ENCODE measurements around the gene PCCB.

The PCCB gene

DNA sequence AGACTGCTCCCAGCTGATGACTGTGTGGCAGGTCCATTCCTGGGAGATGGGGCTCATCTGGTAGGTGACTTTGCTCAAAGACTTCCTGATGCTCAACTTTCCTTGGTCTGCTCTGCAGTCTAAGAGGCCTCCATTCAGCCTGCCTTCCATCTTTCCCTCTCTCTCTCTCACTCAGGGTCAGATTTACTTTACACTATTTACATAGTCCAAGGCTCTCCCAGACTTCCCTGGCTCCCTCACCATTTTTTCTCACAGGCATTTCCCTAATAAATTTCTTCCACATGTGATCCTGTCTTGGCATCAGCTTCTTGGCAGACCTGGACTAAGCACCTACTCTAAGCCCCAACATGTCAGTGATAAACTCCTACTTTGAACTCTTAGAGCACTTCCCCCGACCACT lies 13.0 kb upstream of the PCCB start (continued):
- TF ChIP-seq, protein P1, sequence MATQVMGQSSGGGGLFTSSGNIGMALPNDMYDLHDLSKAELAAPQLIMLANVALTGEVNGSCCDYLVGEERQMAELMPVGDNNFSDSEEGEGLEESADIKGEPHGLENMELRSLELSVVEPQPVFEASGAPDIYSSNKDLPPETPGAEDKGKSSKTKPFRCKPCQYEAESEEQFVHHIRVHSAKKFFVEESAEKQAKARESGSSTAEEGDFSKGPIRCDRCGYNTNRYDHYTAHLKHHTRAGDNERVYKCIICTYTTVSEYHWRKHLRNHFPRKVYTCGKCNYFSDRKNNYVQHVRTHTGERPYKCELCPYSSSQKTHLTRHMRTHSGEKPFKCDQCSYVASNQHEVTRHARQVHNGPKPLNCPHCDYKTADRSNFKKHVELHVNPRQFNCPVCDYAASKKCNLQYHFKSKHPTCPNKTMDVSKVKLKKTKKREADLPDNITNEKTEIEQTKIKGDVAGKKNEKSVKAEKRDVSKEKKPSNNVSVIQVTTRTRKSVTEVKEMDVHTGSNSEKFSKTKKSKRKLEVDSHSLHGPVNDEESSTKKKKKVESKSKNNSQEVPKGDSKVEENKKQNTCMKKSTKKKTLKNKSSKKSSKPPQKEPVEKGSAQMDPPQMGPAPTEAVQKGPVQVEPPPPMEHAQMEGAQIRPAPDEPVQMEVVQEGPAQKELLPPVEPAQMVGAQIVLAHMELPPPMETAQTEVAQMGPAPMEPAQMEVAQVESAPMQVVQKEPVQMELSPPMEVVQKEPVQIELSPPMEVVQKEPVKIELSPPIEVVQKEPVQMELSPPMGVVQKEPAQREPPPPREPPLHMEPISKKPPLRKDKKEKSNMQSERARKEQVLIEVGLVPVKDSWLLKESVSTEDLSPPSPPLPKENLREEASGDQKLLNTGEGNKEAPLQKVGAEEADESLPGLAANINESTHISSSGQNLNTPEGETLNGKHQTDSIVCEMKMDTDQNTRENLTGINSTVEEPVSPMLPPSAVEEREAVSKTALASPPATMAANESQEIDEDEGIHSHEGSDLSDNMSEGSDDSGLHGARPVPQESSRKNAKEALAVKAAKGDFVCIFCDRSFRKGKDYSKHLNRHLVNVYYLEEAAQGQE (tag by site-specific recombination; IDR thresholded peaks at IDR 0.05) = no peak
- TF ChIP-seq KLF9 (tag by site-specific recombination; IDR thresholded peaks at IDR 0.05; ENCODE audit: low read depth) (no peak), ZBTB17 (tag by site-specific recombination; IDR thresholded peaks at IDR 0.05) (no peak), EGR2 (tag by site-specific recombination; IDR thresholded peaks at IDR 0.05; ENCODE audit: low read depth) (no peak), ZNF558 (tag by site-specific recombination; IDR thresholded peaks at IDR 0.05) (no peak), KLF10 (tag by site-specific recombination; IDR thresholded peaks at IDR 0.05) (no peak), ZNF2 (tag by site-specific recombination; IDR thresholded peaks at IDR 0.05) (no peak), SP2 (tag by site-specific recombination; IDR thresholded peaks at IDR 0.05) (no peak)

DNA sequence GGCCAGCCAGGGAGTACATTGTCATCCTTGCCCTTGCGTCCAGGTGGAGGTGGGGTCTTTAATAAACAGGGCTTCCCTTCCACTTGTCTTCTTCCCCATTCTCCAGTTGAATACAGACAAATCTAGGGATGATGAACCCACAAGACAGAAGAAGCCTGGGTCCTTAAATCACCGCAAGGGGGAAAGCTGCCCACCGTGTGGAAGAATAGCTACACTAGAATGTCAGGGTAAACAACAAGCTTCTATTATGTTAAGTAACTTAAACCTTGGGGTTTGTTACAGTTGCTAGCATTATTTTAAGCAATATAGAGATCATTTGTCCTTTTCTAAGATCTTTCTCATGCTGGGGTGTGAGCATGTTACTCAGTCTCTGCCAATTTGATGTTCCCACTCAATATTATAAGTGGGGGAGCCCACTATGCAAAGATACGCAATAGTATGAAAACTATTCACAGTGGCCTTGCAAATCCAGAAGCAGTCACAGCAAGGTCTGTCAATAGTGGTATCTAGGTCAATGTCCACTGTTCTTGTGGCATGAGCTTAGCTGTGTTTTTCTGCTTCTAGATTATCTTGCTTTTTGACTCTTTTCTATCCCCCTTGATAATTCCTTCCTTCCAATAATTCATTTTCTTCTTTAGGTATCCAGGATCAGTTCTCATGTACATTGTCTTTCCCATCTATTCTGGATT lies 12.0 kb upstream of the PCCB start:
- POLR2A ChIA-PET = no interaction called here
- Histone ChIP-seq H3K36me3 (ENCODE audit: control insufficient read depth in 2 of 2, insufficient read depth in 1 of 2, low read length in 2 of 2) (no peaks in the 10 kb centered on the region), H3K27ac (ENCODE audit: extremely low read depth, low read depth, low read length) (no peak overlapping the region), H3K4me3 (ENCODE audit: low read depth, low read length) (no peak overlapping the region), H3K9me3 (ENCODE audit: control insufficient read depth, insufficient read depth, low read depth, low read length) (no peaks in the 10 kb centered on the region), H3K4me1 (ENCODE audit: control insufficient read depth, insufficient read depth, low read length) (no peaks in the 10 kb centered on the region)
- CTCF ChIA-PET = no interaction called here
- TF ChIP-seq ZNF202 (tag by site-specific recombination; IDR thresholded peaks at IDR 0.05; ENCODE audit: borderline replicate concordance) (no peak), ZNF571 (tag by site-specific recombination; IDR thresholded peaks at IDR 0.05) (no peak), ZNF561 (tag by site-specific recombination; IDR thresholded peaks at IDR 0.05; ENCODE audit: borderline replicate concordance) (no peak), ZBTB48 (tag by site-specific recombination; IDR thresholded peaks at IDR 0.05) (no peak)
- TF ChIP-seq, protein P2, sequence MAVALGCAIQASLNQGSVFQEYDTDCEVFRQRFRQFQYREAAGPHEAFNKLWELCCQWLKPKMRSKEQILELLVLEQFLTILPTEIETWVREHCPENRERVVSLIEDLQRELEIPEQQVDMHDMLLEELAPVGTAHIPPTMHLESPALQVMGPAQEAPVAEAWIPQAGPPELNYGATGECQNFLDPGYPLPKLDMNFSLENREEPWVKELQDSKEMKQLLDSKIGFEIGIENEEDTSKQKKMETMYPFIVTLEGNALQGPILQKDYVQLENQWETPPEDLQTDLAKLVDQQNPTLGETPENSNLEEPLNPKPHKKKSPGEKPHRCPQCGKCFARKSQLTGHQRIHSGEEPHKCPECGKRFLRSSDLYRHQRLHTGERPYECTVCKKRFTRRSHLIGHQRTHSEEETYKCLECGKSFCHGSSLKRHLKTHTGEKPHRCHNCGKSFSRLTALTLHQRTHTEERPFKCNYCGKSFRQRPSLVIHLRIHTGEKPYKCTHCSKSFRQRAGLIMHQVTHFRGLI (tag by site-specific recombination; IDR thresholded peaks at IDR 0.05) = no peak
- TF ChIP-seq, protein P3, sequence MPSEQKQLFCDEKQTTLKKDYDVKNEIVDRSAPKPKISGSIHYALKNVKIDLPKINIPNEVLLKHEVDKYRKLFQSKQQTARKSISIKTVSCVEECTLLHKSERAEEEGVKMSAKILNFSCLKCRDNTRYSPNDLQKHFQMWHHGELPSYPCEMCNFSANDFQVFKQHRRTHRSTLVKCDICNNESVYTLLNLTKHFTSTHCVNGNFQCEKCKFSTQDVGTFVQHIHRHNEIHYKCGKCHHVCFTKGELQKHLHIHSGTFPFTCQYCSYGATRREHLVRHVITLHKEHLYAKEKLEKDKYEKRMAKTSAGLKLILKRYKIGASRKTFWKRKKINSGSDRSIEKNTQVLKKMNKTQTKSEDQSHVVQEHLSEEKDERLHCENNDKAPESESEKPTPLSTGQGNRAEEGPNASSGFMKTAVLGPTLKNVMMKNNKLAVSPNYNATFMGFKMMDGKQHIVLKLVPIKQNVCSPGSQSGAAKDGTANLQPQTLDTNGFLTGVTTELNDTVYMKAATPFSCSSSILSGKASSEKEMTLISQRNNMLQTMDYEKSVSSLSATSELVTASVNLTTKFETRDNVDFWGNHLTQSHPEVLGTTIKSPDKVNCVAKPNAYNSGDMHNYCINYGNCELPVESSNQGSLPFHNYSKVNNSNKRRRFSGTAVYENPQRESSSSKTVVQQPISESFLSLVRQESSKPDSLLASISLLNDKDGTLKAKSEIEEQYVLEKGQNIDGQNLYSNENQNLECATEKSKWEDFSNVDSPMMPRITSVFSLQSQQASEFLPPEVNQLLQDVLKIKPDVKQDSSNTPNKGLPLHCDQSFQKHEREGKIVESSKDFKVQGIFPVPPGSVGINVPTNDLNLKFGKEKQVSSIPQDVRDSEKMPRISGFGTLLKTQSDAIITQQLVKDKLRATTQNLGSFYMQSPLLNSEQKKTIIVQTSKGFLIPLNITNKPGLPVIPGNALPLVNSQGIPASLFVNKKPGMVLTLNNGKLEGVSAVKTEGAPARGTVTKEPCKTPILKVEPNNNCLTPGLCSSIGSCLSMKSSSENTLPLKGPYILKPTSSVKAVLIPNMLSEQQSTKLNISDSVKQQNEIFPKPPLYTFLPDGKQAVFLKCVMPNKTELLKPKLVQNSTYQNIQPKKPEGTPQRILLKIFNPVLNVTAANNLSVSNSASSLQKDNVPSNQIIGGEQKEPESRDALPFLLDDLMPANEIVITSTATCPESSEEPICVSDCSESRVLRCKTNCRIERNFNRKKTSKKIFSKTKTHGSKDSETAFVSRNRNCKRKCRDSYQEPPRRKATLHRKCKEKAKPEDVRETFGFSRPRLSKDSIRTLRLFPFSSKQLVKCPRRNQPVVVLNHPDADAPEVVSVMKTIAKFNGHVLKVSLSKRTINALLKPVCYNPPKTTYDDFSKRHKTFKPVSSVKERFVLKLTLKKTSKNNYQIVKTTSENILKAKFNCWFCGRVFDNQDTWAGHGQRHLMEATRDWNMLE (tag by site-specific recombination; conservative IDR thresholded peaks at IDR 0.05; ENCODE audit: low read depth) = no peak
- TF ChIP-seq, protein P4, sequence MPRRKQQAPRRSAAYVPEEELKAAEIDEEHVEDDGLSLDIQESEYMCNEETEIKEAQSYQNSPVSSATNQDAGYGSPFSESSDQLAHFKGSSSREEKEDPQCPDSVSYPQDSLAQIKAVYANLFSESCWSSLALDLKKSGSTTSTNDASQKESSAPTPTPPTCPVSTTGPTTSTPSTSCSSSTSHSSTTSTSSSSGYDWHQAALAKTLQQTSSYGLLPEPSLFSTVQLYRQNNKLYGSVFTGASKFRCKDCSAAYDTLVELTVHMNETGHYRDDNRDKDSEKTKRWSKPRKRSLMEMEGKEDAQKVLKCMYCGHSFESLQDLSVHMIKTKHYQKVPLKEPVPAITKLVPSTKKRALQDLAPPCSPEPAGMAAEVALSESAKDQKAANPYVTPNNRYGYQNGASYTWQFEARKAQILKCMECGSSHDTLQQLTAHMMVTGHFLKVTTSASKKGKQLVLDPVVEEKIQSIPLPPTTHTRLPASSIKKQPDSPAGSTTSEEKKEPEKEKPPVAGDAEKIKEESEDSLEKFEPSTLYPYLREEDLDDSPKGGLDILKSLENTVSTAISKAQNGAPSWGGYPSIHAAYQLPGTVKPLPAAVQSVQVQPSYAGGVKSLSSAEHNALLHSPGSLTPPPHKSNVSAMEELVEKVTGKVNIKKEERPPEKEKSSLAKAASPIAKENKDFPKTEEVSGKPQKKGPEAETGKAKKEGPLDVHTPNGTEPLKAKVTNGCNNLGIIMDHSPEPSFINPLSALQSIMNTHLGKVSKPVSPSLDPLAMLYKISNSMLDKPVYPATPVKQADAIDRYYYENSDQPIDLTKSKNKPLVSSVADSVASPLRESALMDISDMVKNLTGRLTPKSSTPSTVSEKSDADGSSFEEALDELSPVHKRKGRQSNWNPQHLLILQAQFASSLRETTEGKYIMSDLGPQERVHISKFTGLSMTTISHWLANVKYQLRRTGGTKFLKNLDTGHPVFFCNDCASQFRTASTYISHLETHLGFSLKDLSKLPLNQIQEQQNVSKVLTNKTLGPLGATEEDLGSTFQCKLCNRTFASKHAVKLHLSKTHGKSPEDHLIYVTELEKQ (tag by site-specific recombination; IDR thresholded peaks at IDR 0.05; ENCODE audit: borderline replicate concordance) = no peak

Measured in HEK293 (cell line).